C4-2B (cell line): ENCODE results near the gene C16orf95.

ENCODE experiments used
- ZFX ChIP-seq: fragments of 450-650 bp; IDR thresholded peaks from 2 replicates; pipeline ENCODE4 v1.6.1; 2017
- TF ChIP-seq, protein P1 (sequence below): fragments of 450-650 bp; conservative IDR thresholded peaks from 2 replicates; pipeline ENCODE4 v1.5.1; 2017; ENCODE audit warnings: mild to moderate bottlenecking

DNA sequence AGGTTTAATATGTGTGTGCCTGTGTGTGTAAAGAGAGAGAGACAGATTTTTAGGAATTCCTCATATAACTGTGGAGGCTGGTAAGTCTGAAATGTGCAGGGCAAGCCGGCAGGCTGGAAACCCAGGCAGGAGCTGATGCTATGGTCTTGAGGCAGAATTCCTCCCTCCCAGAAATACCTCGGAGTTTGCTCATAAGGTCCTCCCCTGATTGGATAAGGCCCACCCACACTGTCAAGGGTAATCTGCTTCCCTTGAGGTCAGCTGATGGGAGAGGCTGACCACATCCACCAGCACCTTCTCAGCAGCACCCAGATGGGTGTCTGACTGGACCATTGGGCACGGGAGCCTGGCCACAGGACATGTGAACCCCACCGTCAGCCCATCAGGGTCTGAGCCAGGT is 42.4 kb downstream of the C16orf95 start:
- TF ChIP-seq, protein P1, sequence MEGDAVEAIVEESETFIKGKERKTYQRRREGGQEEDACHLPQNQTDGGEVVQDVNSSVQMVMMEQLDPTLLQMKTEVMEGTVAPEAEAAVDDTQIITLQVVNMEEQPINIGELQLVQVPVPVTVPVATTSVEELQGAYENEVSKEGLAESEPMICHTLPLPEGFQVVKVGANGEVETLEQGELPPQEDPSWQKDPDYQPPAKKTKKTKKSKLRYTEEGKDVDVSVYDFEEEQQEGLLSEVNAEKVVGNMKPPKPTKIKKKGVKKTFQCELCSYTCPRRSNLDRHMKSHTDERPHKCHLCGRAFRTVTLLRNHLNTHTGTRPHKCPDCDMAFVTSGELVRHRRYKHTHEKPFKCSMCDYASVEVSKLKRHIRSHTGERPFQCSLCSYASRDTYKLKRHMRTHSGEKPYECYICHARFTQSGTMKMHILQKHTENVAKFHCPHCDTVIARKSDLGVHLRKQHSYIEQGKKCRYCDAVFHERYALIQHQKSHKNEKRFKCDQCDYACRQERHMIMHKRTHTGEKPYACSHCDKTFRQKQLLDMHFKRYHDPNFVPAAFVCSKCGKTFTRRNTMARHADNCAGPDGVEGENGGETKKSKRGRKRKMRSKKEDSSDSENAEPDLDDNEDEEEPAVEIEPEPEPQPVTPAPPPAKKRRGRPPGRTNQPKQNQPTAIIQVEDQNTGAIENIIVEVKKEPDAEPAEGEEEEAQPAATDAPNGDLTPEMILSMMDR, result no peak
- no peak for TF ChIP-seq ZFX
